Measurements from ENCODE around the gene KSR1.
A peak's percentile ranks its signal among the peaks of the same experiment; 100 is the strongest.

KSR1 gene

GRCh38 chr17:27569884-27570577 lies 113.8 kb downstream of the KSR1 start:
- no peak for DNase-seq (ENCODE audit: low read depth)
- no peak overlapping the region for H3K4me3 ChIP-seq (ENCODE audit: low read length)
- TF ChIP-seq CTCF (conservative IDR thresholded peaks at IDR 0.05; ENCODE audit: low read depth, low read length) = no peak

GRCh38 chr17:27570578-27570914 lies 114.3 kb downstream of the KSR1 start:
- H3K4me3 ChIP-seq (ENCODE audit: low read length) = no peak overlapping the region
- no peak for TF ChIP-seq CTCF (conservative IDR thresholded peaks at IDR 0.05; ENCODE audit: low read depth, low read length)
- no peak for DNase-seq (ENCODE audit: low read depth)

GRCh38 chr17:27571563-27572352 lies 115.5 kb downstream of the KSR1 start:
- no peak overlapping the region for H3K4me3 ChIP-seq (ENCODE audit: low read length)
- no peak for TF ChIP-seq CTCF (conservative IDR thresholded peaks at IDR 0.05; ENCODE audit: low read depth, low read length)
- peak; percentile 72 for DNase-seq (ENCODE audit: low read depth)

GRCh38 chr17:27572665-27573064 lies 116.4 kb downstream of the KSR1 start:
- no peak for TF ChIP-seq CTCF (conservative IDR thresholded peaks at IDR 0.05; ENCODE audit: low read depth, low read length)
- H3K4me3 ChIP-seq (ENCODE audit: low read length) = no peak overlapping the region
- DNase-seq (ENCODE audit: low read depth) = no peak

GRCh38 chr17:27573548-27573947 lies 117.3 kb downstream of the KSR1 start:
- no peak overlapping the region for H3K4me3 ChIP-seq (ENCODE audit: low read length)
- no peak for DNase-seq (ENCODE audit: low read depth)
- no peak for TF ChIP-seq CTCF (conservative IDR thresholded peaks at IDR 0.05; ENCODE audit: low read depth, low read length)

GRCh38 chr17:27573971-27574525 lies 117.8 kb downstream of the KSR1 start:
- no peak overlapping the region for H3K4me3 ChIP-seq (ENCODE audit: low read length)
- TF ChIP-seq CTCF (conservative IDR thresholded peaks at IDR 0.05; ENCODE audit: low read depth, low read length) = no peak
- DNase-seq (ENCODE audit: low read depth) = no peak

Data from retinal pigment epithelial cell (primary cell).